Measurements from ENCODE around the gene TNFAIP8. TPM values are rescaled to one million over a fixed set of nuclear protein-coding genes. Genes with fewer than 3 reads are reported as not detected.

TNFAIP8 gene
- total and polyA plus RNA-seq, 2 donors (not counting 1 experiment from before 2014, with no cell fraction given): 67.3 to 109 TPM

- no peaks in the 10 kb centered on the region for H3K27me3 Mint-ChIP-seq
- Histone ChIP-seq H4K20me1 (ENCODE audit: control insufficient read depth, insufficient read depth, low read length, poor library complexity, severe bottlenecking) (no peaks in the 10 kb centered on the region), H3K79me2 (ENCODE audit: control insufficient read depth, insufficient read depth, low read length) (peaks cover 66% of the 10 kb centered on the region), H3K4me3 (ENCODE audit: control extremely low read depth in 1 of 5, extremely low read depth in 1 of 5, insufficient read depth in 1 of 5, low read depth in 2 of 5, low read length in 4 of 5) (no peak overlapping the region), H3K4me2 (replicated peaks; ENCODE audit: low read depth, low read length, poor library complexity, severe bottlenecking) (no peak overlapping the region), H3K9ac (ENCODE audit: low read length) (no peak overlapping the region), H2AFZ (ENCODE audit: insufficient read depth, low read depth, low read length, poor library complexity, severe bottlenecking) (peak overlapping the region; percentile 12), H3K4me1 (ENCODE audit: control insufficient read depth in 2 of 2, insufficient read depth in 2 of 2, low read length in 2 of 2) (peaks cover 67 to 68% of the 10 kb centered on the region in 2 donors), H3K27ac (ENCODE audit: low read length in 2 of 2) (no peak overlapping the region), H3K9me3 (ENCODE audit: control extremely low read depth in 1 of 3, control insufficient read depth in 2 of 3, insufficient read depth in 1 of 3, low read length in 2 of 3) (no peaks in the 10 kb centered on the region), H3K36me3 (replicated peaks in 1 of 2; ENCODE audit: control extremely low read depth in 1 of 2, control insufficient read depth in 1 of 2, extremely low read depth in 1 of 2, insufficient read depth in 2 of 2, low read length in 1 of 2) (no peaks in the 10 kb centered on the region), H3K27me3 (replicated peaks in 1 of 4; ENCODE audit: control extremely low read depth in 1 of 4, control insufficient read depth in 3 of 4, insufficient read depth in 4 of 4, low read length in 3 of 4) (no peaks in the 10 kb centered on the region)
- ChIA-PET CTCF (interaction anchor here (0.7 to 11.0 kb wide), 19 partner anchors 9 to 421 kb away, joined by 3 to 195 read pairs (median 27); partner anchors contain the start of genes DTWD2 and TNFAIP8), POLR2A (interaction anchor here (1.0 to 1.2 kb wide), 2 partner anchors 91 to 419 kb away, joined by 3 to 4 read pairs; no protein-coding TSS in a partner anchor)
- WGBS (ENCODE audit: insufficient coverage): 59% methylated on average over 2 of the region's 3 CpGs
- DNase-seq (no peak), ATAC-seq (ENCODE audit: low read depth) (no peak)
- peaks cover 80% of the 10 kb centered on the region for H3K4me1 Mint-ChIP-seq
- H3K9me3 Mint-ChIP-seq (ENCODE audit: insufficient read depth): no peaks in the 10 kb centered on the region
- intact Hi-C loops (cut with micrococcal nuclease): no loop called here
- TF ChIP-seq CTCF (IDR thresholded peaks at IDR 0.05): peak; percentile 17
- TF ChIP-seq EZH2 (IDR thresholded peaks at IDR 0.05; ENCODE audit: borderline replicate concordance, insufficient read depth, low read depth, low read length, poor library complexity, severe bottlenecking): no peak
- peak overlapping the region; percentile 78 for H3K27ac Mint-ChIP-seq
- no peak overlapping the region for H3K4me3 Mint-ChIP-seq
Observed at GRCh38 chr5:119409235-119409815, 53.5 kb downstream of the TNFAIP8 start.
